Measurements from ENCODE around the gene APCDD1. TPM values are rescaled to one million over a fixed set of nuclear protein-coding genes. Genes with fewer than 3 reads are reported as not detected.

APCDD1 gene
- total RNA-seq, result 10 to 100 TPM; 30.7 to 51.8 (median 43.4) TPM

GRCh38 chr18:10453806-10454680 is at the start of gene APCDD1:
APCDD1 (plus strand) TSS chr18:10454635; CDS start chr18:10454982, 347 bp downstream.
- WGBS, result 39% methylated on average over 36 of the region's 64 CpGs
- H3K27ac ChIP-seq (replicated peaks in 1 of 4), result peak within 1 kb of the TSS; percentile 77 to 86 (median 81)
- no peaks in the 10 kb centered on the region for H3K9me3 ChIP-seq
- peak in 1 of 2 donors; percentile 60 for TF ChIP-seq POLR2AphosphoS5 (IDR thresholded peaks at IDR 0.05)
- no peak for TF ChIP-seq EP300 (IDR thresholded peaks at IDR 0.05)
- peak in 1 of 3 experiments; percentile 14 for TF ChIP-seq CTCF (IDR thresholded peaks at IDR 0.05)
- TF ChIP-seq POLR2A (IDR thresholded peaks at IDR 0.05; ENCODE audit: low read depth), result no peak
- no peaks in the 10 kb centered on the region for H3K36me3 ChIP-seq
- H3K27me3 ChIP-seq, result peaks cover 0 to 49% (median 7%) of the 10 kb centered on the region in 4 donors
- intact Hi-C loops (cut with DNase I), result no loop called here
- H3K4me3 ChIP-seq, result peak within 1 kb of the TSS; percentile 64 to 78 (median 69)
- no peak for DNase-seq (ENCODE audit: extremely low spot score)
- H3K4me1 ChIP-seq, result peaks cover 0 to 44% (median 30%) of the 10 kb centered on the region in 4 donors

GRCh38 chr18:10405014-10405493 is 49.4 kb upstream of the APCDD1 start:
- no peaks in the 10 kb centered on the region for H3K9me3 ChIP-seq
- H3K36me3 ChIP-seq, result no peaks in the 10 kb centered on the region
- intact Hi-C loops (cut with DNase I), result no loop called here
- DNase-seq (ENCODE audit: extremely low spot score), result no peak
- H3K27ac ChIP-seq (replicated peaks in 1 of 4), result peak overlapping the region in 1 of 4 donors; percentile 35
- peaks cover 0 to 26% (median 0%) of the 10 kb centered on the region in 4 donors for H3K27me3 ChIP-seq
- WGBS, result 71% methylated on average over 10 of the region's 10 CpGs
- peaks cover 0 to 10% (median 4%) of the 10 kb centered on the region in 4 donors for H3K4me1 ChIP-seq
- TF ChIP-seq POLR2AphosphoS5 (IDR thresholded peaks at IDR 0.05) (no peak), CTCF (IDR thresholded peaks at IDR 0.05) (no peak), POLR2A (IDR thresholded peaks at IDR 0.05; ENCODE audit: low read depth) (no peak), EP300 (IDR thresholded peaks at IDR 0.05) (no peak)
- no peak overlapping the region for H3K4me3 ChIP-seq

- intact Hi-C loops (cut with DNase I), result no loop called here
- Histone ChIP-seq H3K36me3 (no peaks in the 10 kb centered on the region), H3K4me1 (peaks cover 0 to 9% (median 4%) of the 10 kb centered on the region in 4 donors), H3K27me3 (peaks cover 0 to 26% (median 0%) of the 10 kb centered on the region in 4 donors), H3K9me3 (no peaks in the 10 kb centered on the region), H3K27ac (replicated peaks in 1 of 4) (no peak overlapping the region), H3K4me3 (no peak overlapping the region)
- WGBS, result 48% methylated on average over 16 of the region's 16 CpGs
- peak; percentile 83 for DNase-seq (ENCODE audit: extremely low spot score)
- no peak for TF ChIP-seq POLR2A (IDR thresholded peaks at IDR 0.05; ENCODE audit: low read depth)
- no peak for TF ChIP-seq CTCF (IDR thresholded peaks at IDR 0.05)
- TF ChIP-seq EP300 (IDR thresholded peaks at IDR 0.05), result no peak
- TF ChIP-seq POLR2AphosphoS5 (IDR thresholded peaks at IDR 0.05), result no peak
These were observed 48.4 kb upstream of the APCDD1 start for GRCh38 chr18:10405816-10406663.

GRCh38 chr18:10408131-10408530 is 46.3 kb upstream of the APCDD1 start:
- H3K36me3 ChIP-seq, result no peaks in the 10 kb centered on the region
- H3K27ac ChIP-seq (replicated peaks in 1 of 4), result no peak overlapping the region
- H3K9me3 ChIP-seq, result no peaks in the 10 kb centered on the region
- no peak overlapping the region for H3K4me3 ChIP-seq
- peaks cover 0 to 3% (median 0%) of the 10 kb centered on the region in 4 donors for H3K4me1 ChIP-seq
- 92% methylated on average over 7 of the region's 7 CpGs for WGBS
- peak; percentile 90 for DNase-seq (ENCODE audit: extremely low spot score)
- H3K27me3 ChIP-seq, result peaks cover 0 to 15% (median 0%) of the 10 kb centered on the region in 4 donors
- TF ChIP-seq POLR2AphosphoS5 (IDR thresholded peaks at IDR 0.05) (no peak), POLR2A (IDR thresholded peaks at IDR 0.05; ENCODE audit: low read depth) (no peak), EP300 (IDR thresholded peaks at IDR 0.05) (no peak), CTCF (IDR thresholded peaks at IDR 0.05) (no peak)
- intact Hi-C loops (cut with DNase I), result no loop called here
